ENCODE data around the gene TGFBR3.

DNA sequence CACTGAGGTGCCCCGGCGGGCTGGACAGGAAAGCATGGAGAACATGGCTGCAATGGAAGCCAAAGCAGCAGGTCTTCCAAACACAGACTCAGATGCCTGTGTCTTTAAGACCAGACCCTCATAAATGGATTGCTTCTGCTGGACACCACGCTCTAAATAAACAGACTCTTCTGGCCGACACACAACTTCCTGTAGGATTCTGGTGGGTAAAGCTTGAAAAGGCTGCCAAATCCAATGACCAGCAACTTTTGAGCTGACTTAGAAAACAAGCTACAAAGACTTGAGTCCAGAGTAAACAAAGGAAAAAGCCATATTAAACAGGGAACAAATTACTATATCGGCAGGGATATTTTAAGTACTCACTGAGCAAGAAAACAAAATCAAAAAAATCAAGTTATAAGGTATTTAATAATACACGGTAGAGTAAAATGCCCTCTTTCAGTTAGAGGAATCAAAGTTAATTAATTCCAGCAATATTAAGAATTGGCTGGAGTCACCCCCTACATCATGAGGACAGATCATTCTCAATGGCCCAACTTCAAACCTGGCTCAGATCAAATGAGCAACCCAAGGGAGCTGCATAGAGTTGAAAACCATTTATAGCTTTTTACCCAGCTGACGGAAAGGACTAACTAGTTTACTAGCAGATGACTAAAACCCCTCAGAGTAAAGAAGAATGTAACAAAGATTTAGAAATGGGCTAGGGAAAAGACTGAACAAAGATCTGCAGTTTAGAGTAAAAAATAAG, 102.4 kb downstream of the TGFBR3 start:
- TF ChIP-seq, protein P1, sequence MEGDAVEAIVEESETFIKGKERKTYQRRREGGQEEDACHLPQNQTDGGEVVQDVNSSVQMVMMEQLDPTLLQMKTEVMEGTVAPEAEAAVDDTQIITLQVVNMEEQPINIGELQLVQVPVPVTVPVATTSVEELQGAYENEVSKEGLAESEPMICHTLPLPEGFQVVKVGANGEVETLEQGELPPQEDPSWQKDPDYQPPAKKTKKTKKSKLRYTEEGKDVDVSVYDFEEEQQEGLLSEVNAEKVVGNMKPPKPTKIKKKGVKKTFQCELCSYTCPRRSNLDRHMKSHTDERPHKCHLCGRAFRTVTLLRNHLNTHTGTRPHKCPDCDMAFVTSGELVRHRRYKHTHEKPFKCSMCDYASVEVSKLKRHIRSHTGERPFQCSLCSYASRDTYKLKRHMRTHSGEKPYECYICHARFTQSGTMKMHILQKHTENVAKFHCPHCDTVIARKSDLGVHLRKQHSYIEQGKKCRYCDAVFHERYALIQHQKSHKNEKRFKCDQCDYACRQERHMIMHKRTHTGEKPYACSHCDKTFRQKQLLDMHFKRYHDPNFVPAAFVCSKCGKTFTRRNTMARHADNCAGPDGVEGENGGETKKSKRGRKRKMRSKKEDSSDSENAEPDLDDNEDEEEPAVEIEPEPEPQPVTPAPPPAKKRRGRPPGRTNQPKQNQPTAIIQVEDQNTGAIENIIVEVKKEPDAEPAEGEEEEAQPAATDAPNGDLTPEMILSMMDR (IDR thresholded peaks at IDR 0.05) = no peak
- no peak for TF ChIP-seq POLR2AphosphoS5 (IDR thresholded peaks at IDR 0.05)
- no peak for TF ChIP-seq POLR2A (IDR thresholded peaks at IDR 0.05)
